Measurements from ENCODE around the gene TMEM72.

TMEM72 gene

GRCh38 chr10:44959247-44960087 is 48.3 kb downstream of the TMEM72 start, which contains the start of gene RASSF4:
RASSF4 (plus strand) TSS chr10:44959802; CDS start chr10:44970203, 10,401 bp downstream.
- Histone ChIP-seq H3K4me1 (ENCODE audit: control insufficient read depth in 5 of 5, insufficient read depth in 5 of 5, low read length in 5 of 5) (peaks cover 20 to 87% (median 85%) of the 10 kb centered on the region in 5 donors), H3K9me3 (ENCODE audit: control insufficient read depth in 5 of 5, low read length in 5 of 5) (peaks cover 0 to 4% (median 3%) of the 10 kb centered on the region in 5 donors), H3K27ac (ENCODE audit: low read depth, low read length) (peak within 1 kb of the TSS; percentile 96), H3K4me3 (ENCODE audit: low read depth in 1 of 5, low read length in 5 of 5) (peak within 1 kb of the TSS; percentile 86 to 93 (median 90)), H3K36me3 (ENCODE audit: control insufficient read depth in 5 of 5, insufficient read depth in 5 of 5, low read length in 5 of 5) (peaks cover 0 to 13% (median 0%) of the 10 kb centered on the region in 5 donors), H3K27me3 (ENCODE audit: control insufficient read depth in 5 of 5, insufficient read depth in 4 of 5, low read length in 5 of 5) (no peaks in the 10 kb centered on the region), H3K9ac (ENCODE audit: low read length in 5 of 5) (peak within 1 kb of the TSS; percentile 78 to 88 (median 83))

- Histone ChIP-seq H3K27me3 (ENCODE audit: control insufficient read depth in 5 of 5, insufficient read depth in 4 of 5, low read length in 5 of 5) (no peaks in the 10 kb centered on the region), H3K9me3 (ENCODE audit: control insufficient read depth in 5 of 5, low read length in 5 of 5) (peaks cover 0 to 4% (median 3%) of the 10 kb centered on the region in 5 donors), H3K9ac (ENCODE audit: low read length in 5 of 5) (peak overlapping the region; percentile 52 to 84 (median 74)), H3K4me3 (ENCODE audit: low read depth in 1 of 5, low read length in 5 of 5) (peak overlapping the region; percentile 77 to 90 (median 86)), H3K27ac (ENCODE audit: low read depth, low read length) (peak overlapping the region; percentile 77), H3K36me3 (ENCODE audit: control insufficient read depth in 5 of 5, insufficient read depth in 5 of 5, low read length in 5 of 5) (peaks cover 0 to 13% (median 0%) of the 10 kb centered on the region in 5 donors), H3K4me1 (ENCODE audit: control insufficient read depth in 5 of 5, insufficient read depth in 5 of 5, low read length in 5 of 5) (peaks cover 20 to 92% (median 91%) of the 10 kb centered on the region in 5 donors)
These were observed 48.9 kb downstream of the TMEM72 start for GRCh38 chr10:44960088-44960460.

DNA sequence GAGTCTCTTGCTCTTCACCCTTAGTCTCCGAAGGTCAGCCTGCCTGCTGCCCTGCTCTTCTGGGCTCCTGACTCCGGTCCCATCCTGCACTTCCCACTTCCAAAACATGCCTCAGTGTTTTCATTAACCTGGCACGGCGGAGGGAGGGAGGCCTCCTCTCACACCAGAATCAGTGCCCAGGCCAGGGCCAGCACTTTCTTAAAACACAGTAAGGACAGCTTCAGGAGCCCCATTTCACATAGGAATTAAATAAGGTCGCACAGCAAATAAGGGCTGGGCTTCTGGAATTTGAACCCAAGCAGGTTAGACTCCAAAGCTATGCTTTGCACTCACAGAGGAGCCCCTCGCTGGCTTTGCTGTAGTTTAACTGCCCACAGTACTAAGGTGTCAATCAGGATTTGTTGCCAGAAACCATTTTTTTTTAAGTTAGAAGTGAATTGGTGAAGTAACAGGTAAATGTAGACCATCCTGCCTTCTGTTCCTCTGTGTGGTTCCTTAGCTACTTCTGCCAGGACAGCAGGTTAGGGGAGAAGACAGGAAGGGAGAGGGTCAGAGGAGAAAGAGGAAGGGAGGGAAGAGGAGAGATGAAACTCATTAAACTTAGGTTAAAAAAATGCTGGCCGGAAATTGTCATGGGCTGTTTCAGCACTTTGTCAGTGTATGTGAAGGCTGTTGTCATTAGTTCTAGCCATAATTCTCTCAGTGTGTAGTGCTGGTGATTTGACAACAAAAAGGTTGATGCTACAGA is 49.5 kb downstream of the TMEM72 start:
- Histone ChIP-seq H3K27ac (ENCODE audit: low read depth, low read length) (peak overlapping the region; percentile 77), H3K9ac (ENCODE audit: low read length in 5 of 5) (peak overlapping the region; percentile 52 to 84 (median 74)), H3K9me3 (ENCODE audit: control insufficient read depth in 5 of 5, low read length in 5 of 5) (peaks cover 0 to 4% (median 3%) of the 10 kb centered on the region in 5 donors), H3K4me1 (ENCODE audit: control insufficient read depth in 5 of 5, insufficient read depth in 5 of 5, low read length in 5 of 5) (peaks cover 18 to 92% (median 91%) of the 10 kb centered on the region in 5 donors), H3K36me3 (ENCODE audit: control insufficient read depth in 5 of 5, insufficient read depth in 5 of 5, low read length in 5 of 5) (peaks cover 0 to 10% (median 0%) of the 10 kb centered on the region in 5 donors), H3K4me3 (ENCODE audit: low read depth in 1 of 5, low read length in 5 of 5) (peak overlapping the region; percentile 77 to 90 (median 86)), H3K27me3 (ENCODE audit: control insufficient read depth in 5 of 5, insufficient read depth in 4 of 5, low read length in 5 of 5) (no peaks in the 10 kb centered on the region)

GRCh38 chr10:44961230-44961571 is 50.1 kb downstream of the TMEM72 start:
- Histone ChIP-seq H3K36me3 (ENCODE audit: control insufficient read depth in 5 of 5, insufficient read depth in 5 of 5, low read length in 5 of 5) (peaks cover 0 to 7% (median 0%) of the 10 kb centered on the region in 5 donors), H3K4me1 (ENCODE audit: control insufficient read depth in 5 of 5, insufficient read depth in 5 of 5, low read length in 5 of 5) (peaks cover 18 to 92% (median 89%) of the 10 kb centered on the region in 5 donors), H3K27me3 (ENCODE audit: control insufficient read depth in 5 of 5, insufficient read depth in 4 of 5, low read length in 5 of 5) (no peaks in the 10 kb centered on the region), H3K27ac (ENCODE audit: low read depth, low read length) (peak overlapping the region; percentile 77), H3K4me3 (ENCODE audit: low read depth in 1 of 5, low read length in 5 of 5) (peak overlapping the region; percentile 77 to 90 (median 86)), H3K9ac (ENCODE audit: low read length in 5 of 5) (peak overlapping the region; percentile 41 to 76 (median 57)), H3K9me3 (ENCODE audit: control insufficient read depth in 5 of 5, low read length in 5 of 5) (peaks cover 0 to 4% (median 3%) of the 10 kb centered on the region in 5 donors)

GRCh38 chr10:44961931-44962750 is 51.0 kb downstream of the TMEM72 start:
- peaks cover 19 to 97% (median 94%) of the 10 kb centered on the region in 5 donors for H3K4me1 ChIP-seq (ENCODE audit: control insufficient read depth in 5 of 5, insufficient read depth in 5 of 5, low read length in 5 of 5)
- H3K36me3 ChIP-seq (ENCODE audit: control insufficient read depth in 5 of 5, insufficient read depth in 5 of 5, low read length in 5 of 5): no peaks in the 10 kb centered on the region
- peak overlapping the region in 3 of 5 donors; percentile 6 to 88 (median 19) for H3K4me3 ChIP-seq (ENCODE audit: low read depth in 1 of 5, low read length in 5 of 5)
- peak overlapping the region in 2 of 5 donors; percentile 57 to 74 for H3K9ac ChIP-seq (ENCODE audit: low read length in 5 of 5)
- H3K9me3 ChIP-seq (ENCODE audit: control insufficient read depth in 5 of 5, low read length in 5 of 5): no peaks in the 10 kb centered on the region
- H3K27ac ChIP-seq (ENCODE audit: low read depth, low read length): peak overlapping the region; percentile 93
- no peaks in the 10 kb centered on the region for H3K27me3 ChIP-seq (ENCODE audit: control insufficient read depth in 5 of 5, insufficient read depth in 4 of 5, low read length in 5 of 5)

DNA sequence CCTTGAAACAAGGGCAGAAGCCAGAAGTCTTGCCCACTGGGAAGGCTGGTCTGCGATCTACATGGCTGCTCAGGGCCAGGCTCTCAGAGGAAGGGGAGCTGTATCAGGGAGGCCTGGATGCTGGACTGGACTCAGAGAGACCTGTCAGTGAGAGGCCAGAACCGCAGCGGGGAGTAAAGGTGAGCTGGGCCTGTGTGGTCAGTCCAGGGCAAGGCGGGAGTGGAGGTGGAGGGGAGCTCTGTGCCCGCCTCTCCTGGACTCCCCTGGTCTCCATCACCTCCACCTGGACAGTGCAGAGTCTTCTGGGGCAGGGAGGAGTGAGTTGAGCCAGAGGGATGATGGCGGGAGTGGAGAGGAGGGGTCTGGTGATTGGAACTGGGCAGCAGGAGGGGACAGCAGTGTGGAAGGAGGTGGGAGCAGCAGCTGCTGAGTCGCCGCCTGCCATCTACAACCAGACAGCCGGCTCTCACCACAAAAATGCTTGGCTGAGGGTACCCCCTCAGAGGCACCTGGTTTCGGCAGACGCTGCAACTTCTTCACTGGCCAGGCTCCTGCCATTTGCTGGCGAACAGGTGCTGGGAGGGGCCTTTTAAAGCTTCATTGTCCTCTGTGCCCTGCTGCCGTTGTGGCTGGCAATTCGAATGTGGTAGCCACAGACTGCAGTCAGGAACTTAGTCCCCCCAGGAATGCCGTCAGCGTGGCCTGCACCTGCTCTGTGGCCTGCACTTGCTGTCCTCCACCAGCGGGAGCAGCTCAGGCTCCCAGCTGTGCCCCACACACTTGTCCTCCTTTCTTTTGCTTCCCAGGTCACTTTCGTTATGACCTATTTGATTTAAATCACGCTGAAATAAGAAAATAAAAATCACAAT is 52.0 kb downstream of the TMEM72 start:
- Histone ChIP-seq H3K4me3 (ENCODE audit: low read depth in 1 of 5, low read length in 5 of 5) (peak overlapping the region in 2 of 5 donors; percentile 34 to 88), H3K27ac (ENCODE audit: low read depth, low read length) (peak overlapping the region; percentile 93), H3K27me3 (ENCODE audit: control insufficient read depth in 5 of 5, insufficient read depth in 4 of 5, low read length in 5 of 5) (no peaks in the 10 kb centered on the region), H3K9ac (ENCODE audit: low read length in 5 of 5) (peak overlapping the region in 4 of 5 donors; percentile 11 to 38 (median 26)), H3K9me3 (ENCODE audit: control insufficient read depth in 5 of 5, low read length in 5 of 5) (no peaks in the 10 kb centered on the region), H3K4me1 (ENCODE audit: control insufficient read depth in 5 of 5, insufficient read depth in 5 of 5, low read length in 5 of 5) (peaks cover 23 to 97% (median 94%) of the 10 kb centered on the region in 5 donors), H3K36me3 (ENCODE audit: control insufficient read depth in 5 of 5, insufficient read depth in 5 of 5, low read length in 5 of 5) (no peaks in the 10 kb centered on the region)

- Histone ChIP-seq H3K36me3 (ENCODE audit: control insufficient read depth in 5 of 5, insufficient read depth in 5 of 5, low read length in 5 of 5) (peaks cover 0 to 4% (median 0%) of the 10 kb centered on the region in 5 donors), H3K9ac (ENCODE audit: low read length in 5 of 5) (peak overlapping the region in 3 of 5 donors; percentile 25 to 44 (median 26)), H3K27me3 (ENCODE audit: control insufficient read depth in 5 of 5, insufficient read depth in 4 of 5, low read length in 5 of 5) (no peaks in the 10 kb centered on the region), H3K9me3 (ENCODE audit: control insufficient read depth in 5 of 5, low read length in 5 of 5) (peaks cover 0 to 2% (median 0%) of the 10 kb centered on the region in 5 donors), H3K4me3 (ENCODE audit: low read depth in 1 of 5, low read length in 5 of 5) (peak overlapping the region in 3 of 5 donors; percentile 23 to 88 (median 34)), H3K27ac (ENCODE audit: low read depth, low read length) (peak overlapping the region; percentile 93), H3K4me1 (ENCODE audit: control insufficient read depth in 5 of 5, insufficient read depth in 5 of 5, low read length in 5 of 5) (peaks cover 29 to 97% (median 94%) of the 10 kb centered on the region in 5 donors)
These were observed 52.9 kb downstream of the TMEM72 start for GRCh38 chr10:44963772-44964633.

DNA sequence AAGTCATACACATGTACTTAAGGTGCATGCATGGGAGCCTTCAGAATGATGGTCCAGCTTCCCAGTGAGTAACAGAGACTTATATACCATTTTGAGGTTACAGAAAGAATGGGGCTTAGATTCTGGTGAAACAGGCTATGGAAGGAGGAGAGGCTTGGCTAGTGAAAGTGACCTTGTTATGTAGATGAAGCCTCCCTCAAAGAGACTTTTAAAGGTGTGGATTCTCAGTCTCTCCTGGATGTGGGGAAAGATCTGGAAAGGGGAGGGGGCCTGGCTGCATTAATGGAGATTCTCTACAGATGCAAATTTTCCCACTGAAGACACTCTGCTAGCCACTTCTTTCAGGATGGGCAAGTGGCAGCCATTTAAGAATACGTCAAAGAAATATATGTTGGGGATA is 54.0 kb downstream of the TMEM72 start:
- Histone ChIP-seq H3K36me3 (ENCODE audit: control insufficient read depth in 5 of 5, insufficient read depth in 5 of 5, low read length in 5 of 5) (peaks cover 0 to 14% (median 4%) of the 10 kb centered on the region in 5 donors), H3K27ac (ENCODE audit: low read depth, low read length) (peak overlapping the region; percentile 13), H3K9ac (ENCODE audit: low read length in 5 of 5) (no peak overlapping the region), H3K9me3 (ENCODE audit: control insufficient read depth in 5 of 5, low read length in 5 of 5) (peaks cover 0 to 2% (median 0%) of the 10 kb centered on the region in 5 donors), H3K27me3 (ENCODE audit: control insufficient read depth in 5 of 5, insufficient read depth in 4 of 5, low read length in 5 of 5) (no peaks in the 10 kb centered on the region), H3K4me3 (ENCODE audit: low read depth in 1 of 5, low read length in 5 of 5) (no peak overlapping the region), H3K4me1 (ENCODE audit: control insufficient read depth in 5 of 5, insufficient read depth in 5 of 5, low read length in 5 of 5) (peaks cover 32 to 100% (median 99%) of the 10 kb centered on the region in 5 donors)

All from subcutaneous abdominal adipose tissue (tissue), 5 donors.